GF-D8 (cell line): ENCODE results near the gene PARD3.
"Not testable (repeated sequence)": the region's sequence is repeated elsewhere in the genome, so short reads cannot be mapped to it uniquely, and the experiment has no call there.

ENCODE experiments used
- DNase-seq: peaks from one replicate; lab custom pipeline; 2025; lab: John Stamatoyannopoulos, UW

Gene PARD3

DNA sequence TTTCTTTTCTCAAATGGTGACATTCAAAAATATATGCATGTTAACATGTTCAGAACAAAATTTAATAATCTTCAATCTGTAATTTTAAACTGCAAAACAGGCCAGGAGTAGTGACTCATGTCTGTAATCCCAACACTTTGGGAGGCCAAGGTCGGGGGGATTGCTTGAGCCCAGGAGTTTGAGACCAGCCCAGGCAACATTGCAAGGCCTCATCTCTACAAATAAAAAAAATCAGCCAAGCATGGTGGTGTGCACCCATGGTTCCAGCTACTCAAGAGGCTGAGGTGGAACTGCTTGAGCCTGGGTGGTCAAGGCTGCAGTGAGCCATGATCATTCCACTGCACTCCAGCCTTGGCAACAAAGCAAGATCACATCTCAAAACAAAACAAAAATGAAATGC is 394.3 kb downstream of the PARD3 start:
- DNase-seq, result no peak

DNA sequence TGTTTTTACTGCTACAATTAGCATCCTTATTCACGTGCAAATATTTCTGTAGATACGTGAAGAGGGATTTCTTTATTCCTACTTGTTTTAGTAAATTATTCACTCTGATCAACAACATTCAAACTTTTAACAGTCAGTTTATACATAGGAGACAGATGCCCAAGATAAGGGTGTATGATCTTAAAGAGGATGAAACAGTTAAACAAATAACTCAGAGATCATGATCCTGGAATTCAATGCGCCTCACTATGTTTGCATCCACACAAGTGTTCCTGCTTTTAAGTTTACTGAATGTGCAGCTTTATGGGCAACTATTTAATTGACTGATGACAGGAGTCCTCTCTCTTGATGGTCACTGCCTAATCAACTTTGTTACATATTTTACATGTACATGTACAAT is 394.8 kb downstream of the PARD3 start:
- no peak for DNase-seq

DNA sequence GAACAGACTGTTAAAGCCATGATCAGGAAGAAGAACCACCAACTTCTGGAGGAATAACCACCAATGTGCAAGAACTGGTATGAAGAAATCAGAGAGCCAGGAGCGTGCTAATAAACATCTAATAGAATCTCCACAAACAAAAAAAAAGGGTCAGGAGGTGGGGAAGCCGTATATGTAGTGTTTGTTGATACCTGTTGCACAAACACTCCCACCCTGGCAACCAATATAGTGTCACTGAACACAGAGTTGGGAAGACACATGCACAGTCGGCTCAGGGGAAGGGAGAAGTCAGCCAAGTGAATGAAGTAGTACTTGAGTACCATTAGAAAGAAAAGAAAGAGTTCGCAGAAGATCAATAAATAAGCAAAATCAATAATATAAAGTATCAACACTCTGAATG is 400.1 kb downstream of the PARD3 start:
- no peak for DNase-seq

DNA sequence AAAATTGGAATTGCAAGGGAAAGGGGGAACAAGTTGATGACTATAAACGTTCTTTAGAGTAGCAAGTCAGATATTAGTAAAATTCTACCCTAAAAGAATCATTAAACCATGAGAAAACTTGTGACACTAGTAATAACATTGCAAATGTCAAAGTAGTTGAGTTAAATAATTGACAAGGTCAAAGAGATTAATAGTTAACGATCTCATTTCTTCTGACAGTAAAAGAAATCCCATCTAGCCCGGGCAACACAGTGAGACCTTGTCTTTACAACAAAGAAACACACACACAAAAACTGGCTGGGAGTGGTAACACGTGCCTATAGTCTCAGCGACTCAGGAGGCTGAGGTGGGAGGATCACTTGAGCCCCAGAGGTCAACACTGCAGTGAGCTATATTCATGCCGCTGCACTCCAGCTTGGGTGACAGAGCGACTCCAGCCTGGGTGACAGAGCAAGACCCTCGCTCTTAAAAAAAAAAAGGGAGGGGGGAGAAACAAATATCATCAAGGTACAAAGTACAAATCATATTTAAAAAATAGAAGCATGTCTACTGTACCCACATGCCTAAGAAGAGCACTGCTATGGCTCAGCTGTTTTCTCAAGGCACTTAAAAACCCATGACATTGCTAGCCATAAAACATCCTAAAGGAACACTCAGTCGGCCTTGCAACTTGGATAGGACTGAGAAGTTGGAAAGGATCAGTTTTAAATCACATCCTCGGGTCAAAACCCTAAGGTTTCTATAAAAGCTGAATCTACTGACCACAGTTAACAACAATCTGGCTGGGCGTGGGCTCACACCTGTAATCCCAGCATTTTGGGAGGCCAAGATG is 401.1 kb downstream of the PARD3 start:
- no peak for DNase-seq

DNA sequence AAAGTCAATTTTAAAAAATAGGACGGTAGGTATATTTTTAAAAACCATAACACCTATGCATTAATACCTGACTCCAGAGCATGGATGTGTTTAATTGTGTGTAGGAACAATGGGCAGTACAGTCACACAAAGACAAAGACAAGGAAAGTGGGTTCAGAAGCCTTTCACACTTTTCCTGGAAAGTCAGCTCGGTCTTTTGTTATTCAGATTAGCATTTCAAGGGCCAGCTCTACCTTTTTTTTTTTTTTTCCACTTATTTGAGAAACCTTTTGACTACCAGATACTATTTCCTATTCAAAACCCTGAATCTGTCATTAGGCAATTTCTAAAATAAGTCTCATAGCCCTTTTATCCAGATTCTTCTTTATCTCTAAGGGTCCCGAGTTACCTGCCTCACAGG is 401.9 kb downstream of the PARD3 start:
- no peak for DNase-seq

DNA sequence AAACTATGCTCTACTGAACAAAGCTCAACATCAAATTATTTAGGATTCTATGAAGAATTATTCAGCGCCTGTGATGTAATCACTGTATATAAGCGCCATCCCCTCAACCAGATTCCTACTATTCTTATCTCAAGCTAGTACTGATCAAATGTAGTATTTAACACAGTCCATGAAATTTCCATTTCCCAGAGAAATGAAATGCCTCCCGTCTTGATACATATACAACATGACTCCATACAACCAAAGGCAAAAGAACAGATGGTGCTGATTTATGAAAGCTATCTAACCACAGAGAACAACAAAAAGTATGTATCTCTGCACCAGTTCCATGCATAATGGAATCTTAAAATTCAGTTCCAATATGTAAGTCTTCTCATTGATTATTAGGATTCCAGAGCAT is 406.1 kb downstream of the PARD3 start:
- no peak for DNase-seq

DNA sequence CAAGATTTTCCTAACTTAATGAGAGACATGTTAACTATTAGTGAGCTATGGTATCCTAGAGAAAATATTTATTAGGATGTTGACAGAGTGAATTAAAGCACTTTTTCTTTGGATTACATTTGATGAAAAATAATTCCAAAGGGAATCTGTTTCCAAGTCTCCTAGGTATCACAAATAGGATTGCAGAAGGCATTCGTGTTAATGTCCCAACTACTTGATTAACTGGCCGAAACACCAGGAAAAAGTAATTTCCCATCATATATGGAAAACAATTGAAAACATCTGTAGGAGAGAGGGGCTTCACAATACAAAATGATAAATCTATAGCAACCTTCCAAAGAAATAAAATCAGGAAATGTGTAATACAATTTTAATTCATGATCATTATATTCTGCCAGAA is 406.7 kb downstream of the PARD3 start:
- DNase-seq, result no peak

DNA sequence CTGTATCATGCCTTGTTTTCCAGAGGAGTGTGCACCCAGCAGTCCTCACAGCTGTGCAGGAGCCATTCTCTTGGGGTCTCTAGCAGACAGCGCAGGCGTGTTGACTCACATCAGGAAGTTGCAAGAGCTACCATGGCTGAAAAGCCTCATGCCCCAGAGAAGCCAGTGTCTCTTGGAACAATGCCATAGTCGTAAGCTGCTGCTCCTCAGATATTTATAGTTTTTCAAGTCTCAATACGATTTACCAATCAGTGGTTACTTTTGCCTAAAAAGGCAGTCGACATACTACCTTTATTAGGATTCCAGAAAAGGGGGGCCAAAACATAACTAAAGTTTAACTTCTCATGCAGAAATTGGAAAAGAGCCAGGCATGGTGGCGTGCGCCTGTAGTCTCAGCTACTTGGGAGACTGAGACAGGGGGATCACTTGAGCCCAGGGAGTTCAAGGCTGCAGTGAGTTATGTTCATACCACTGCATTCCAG is 407.7 kb downstream of the PARD3 start:
- DNase-seq, result peak; percentile 28

DNA sequence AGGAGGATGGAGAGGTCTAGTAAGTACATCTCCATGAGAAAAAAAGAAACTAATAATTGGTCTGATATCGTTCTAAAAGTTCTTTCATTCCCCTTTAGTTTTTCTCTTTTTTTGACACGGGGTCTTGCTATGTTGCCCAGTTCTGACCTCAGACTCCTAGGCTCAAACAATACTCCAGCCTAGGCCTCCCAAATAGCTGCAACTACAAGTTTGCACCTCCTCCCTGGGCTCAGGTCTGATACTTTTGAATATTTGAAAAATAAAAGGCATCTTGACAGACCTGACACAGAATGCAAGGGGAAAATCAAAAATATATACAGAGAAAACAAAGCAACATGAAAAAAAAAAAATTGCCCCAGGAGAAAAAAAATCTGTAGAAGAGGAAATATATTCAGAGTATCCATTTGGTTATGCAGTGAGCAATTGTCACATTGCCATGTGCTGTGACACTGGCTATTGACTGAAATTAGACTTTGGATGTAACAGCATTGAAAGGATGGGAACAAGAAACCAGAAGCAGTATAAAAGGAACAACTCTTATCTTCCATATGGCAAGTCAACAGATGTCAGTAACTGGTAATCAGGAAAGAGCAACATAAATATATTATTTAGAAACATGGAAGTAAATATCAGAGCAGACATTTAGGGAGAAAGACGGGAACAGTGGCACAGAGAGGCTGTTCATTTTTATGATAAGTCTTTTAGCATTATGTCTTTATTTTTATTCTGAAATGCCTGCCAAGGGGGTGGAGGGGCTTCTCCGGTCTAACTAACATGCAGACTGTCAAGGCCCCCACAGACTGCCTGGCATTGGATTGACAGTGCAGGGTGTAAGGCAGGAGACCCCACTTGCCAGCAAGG is 408.4 kb downstream of the PARD3 start:
- no peak for DNase-seq

DNA sequence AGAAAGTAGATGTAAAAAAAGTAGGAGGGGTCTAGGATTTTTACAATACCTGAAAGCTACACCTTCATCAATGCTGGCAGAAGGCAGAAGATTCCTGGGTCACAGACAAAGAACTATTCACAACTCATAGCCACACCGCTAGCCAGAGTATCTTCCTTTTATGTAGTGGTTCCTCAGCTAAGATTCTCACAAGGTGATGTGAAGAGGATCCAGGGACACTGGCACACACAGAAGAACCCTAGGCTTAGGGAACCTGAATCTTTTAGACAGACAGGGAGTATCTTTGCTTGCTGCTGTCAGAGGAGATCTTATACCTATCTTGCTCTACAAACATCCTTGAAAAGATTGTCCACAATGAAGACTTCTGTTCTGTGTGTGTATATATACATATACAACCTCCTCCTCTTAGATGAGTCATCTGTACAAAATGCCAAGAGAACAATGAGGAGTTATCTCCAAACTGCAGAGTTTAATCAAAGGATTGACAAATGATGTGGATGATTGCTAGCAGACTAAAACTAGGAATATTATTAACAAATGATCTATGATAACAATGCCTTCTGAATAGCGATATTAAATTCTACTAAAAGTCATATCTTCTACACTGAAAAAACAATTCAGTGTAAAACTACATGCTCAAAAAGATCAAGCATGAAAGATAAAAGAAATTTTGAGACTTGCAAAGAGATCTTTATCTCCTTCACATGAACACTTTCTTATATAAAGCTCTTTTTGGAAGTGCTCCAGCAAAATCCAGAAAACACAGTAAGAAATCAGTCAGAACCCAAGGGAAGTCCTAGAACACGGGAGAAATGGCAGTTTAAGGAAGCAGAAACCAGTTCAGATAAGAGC is 409.3 kb downstream of the PARD3 start:
- DNase-seq, result no peak

DNA sequence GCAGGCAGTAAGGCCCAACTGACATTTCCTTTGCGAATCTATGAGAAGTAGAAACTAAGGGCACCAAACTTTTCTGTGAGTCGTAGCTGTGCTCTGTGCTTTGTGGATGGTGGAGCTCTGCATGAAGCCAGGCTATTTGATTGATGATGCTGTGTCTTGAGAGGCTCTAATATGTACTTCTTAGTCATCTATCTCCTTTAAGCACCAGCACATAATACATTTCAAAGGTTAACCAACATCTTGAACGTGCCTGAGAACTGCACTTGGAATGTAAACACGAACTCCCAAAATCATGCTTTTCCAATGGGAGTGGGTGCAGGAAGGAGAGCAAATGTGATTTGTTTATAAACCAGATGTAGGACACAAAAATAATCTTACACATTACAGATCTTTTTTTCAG is 411.6 kb downstream of the PARD3 start:
- DNase-seq, result no peak

DNA sequence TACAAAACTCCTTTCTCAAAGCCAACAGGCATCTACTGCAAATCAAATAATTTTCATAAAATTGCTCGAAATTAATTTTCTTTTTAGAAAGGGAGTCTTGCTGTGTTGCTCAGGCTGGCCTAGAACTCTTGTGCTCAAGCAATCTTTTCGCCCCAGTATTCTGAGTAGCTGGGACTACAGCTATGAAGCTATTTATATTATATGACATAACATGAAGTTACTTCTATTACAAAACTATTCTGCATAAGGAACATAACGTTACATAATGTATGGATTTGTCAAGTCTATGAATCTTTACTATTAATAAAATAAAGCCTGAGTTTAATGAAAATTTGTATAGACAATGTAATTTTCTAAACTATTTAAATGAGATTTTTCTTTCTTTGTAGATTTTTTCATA is 415.0 kb downstream of the PARD3 start:
- no peak for DNase-seq

DNA sequence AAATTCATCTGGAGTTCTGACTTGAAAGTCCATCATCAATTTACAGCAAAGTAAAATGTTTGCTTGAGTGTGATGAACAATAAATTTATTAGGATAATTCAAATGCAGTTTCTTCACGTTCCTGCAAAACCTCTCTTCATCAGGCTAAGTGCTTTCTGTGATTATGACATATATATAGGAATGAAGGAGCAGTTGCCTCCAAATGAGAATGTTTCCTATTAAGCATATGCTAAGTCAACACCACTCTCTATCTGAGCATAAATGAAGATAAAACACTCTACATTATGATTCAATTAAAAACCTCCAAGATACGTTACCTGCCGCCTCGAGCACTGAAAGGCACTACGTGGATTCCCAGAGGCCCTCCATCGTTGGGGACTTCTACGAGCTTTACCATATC is 416.1 kb downstream of the PARD3 start:
- DNase-seq, result no peak

DNA sequence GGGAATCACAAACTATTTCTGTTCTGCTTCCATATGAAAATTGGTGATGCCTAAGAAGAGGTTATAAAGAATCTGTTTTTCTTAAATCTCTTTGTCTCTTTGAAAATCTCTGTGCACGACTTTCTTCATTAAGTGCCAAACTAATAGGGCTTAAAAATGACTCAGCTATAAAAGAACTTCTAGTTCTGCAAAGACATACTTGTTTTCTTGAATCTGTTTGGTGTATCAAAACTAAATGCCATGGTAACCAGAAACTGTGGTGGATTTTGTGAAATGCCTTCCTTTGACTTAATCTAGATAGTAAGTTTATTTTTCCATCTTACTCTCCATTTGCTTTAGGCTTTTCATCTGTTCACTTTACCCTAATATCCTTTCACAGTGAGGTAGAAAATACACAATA is 417.8 kb downstream of the PARD3 start:
- DNase-seq, result no peak

DNA sequence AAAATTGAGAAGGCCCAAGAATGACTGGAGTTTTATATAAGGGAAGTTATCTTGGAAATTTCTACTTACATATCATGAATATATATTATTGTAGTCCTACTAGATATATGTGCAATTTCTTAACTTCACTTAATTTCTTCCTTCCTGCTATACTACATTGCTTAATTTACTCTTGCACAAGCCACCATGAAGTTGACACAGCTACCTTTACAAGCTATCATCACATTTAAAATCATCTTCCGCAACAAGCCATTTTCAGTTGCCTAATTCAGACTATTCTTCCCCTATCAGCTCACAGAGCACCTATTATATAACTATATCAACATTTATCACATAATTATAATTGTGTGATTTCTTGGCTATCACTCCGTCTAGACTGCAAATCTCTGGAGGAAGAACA is 418.4 kb downstream of the PARD3 start:
- DNase-seq, result peak; percentile 74

DNA sequence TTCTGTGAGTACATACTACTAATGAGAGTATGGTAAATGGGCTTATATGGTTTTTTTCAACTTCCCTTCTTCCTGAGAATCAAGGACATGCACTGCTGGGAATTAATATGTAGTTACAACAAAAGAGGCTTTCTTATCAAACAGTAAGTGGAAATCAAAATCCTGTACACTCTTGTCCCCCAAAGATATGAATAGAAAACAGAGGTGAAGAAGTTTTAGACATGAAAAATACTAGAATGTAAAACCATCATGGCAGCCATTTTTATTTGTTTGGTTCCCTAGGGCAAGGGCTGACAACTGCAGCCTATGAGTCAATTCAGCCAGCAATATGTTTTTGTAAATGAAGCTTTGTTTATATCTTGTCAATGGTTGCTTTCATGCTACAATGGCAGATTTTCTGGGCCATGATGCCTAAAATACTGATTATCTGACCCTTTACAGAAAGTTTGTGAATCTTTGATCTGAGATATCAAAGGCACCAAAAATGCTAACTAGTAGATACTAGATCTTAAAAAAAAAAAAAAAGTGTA is 422.4 kb downstream of the PARD3 start:
- no peak for DNase-seq

DNA sequence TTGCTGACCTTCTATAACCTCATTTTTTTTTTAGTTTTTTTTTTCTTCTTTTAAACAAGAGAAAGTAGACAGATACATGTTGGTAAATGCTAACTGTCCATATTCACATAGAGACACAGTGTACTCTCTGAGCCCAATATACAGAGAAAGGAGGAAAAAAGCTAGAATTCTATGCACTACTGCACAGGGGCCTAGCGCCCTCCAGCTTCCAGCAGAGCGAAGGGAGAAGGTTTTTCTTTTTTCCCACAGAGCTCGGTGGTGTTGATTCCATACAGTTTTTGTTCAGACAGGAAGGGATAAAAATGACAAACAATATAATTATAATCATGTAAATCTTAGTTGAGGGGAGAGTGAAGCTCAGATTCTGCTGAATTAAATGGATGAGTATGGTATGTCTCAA is 423.9 kb downstream of the PARD3 start:
- DNase-seq, result not testable (repeated sequence)

DNA sequence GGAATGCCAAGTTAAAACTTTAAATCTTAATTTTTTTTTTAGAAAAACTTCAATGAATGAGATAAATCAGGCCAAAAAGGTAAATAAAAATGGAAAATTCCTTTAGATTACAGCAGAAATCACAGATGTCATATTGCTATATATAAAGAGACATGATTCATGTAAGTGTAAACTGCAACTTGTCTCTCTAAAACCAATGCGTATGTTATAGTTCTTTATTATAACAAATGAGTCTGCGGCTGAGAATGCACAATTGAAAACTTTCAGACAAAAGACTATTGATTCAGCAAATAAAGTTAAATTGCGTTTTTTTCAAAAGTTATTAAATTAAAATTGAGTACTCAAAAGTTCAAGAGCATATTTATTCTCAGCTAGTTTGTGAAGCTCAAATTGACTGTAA is 425.3 kb downstream of the PARD3 start:
- DNase-seq, result no peak

DNA sequence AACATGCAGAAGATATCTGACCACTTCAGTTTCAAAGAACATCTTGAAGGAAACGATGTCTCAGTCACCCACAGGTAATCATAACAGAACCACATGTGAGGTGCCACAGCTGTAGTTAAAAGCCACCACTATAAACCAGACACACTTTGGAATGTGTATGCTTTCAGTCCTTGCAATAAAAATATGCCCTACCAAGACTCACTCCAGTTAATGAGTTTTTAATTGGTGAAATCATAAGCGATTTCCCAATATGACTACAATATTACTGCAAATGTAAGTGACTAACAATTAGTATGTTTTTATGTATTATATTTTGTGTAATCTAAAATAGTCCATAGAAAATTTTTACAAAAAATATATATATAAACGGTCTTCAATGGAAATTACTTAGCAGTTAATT is 428.2 kb downstream of the PARD3 start:
- no peak for DNase-seq

DNA sequence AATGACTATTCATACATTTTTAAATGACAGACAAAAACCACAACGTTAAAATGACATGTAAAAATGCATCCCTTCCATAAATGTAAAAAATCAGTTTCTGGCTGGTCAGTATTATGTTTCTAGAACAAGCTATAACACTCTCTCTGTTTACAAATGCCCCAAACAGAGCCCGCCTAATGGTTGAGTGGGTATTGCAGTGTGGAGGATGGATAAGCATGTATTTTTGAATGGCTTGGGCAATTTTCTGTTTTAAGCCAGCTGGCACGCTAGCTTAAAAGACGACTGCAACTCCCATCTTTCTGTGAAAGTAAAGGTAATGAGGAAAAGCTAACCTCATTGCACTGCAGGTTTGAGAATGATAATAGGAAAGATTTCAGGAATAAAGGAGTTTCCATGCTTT is 430.7 kb downstream of the PARD3 start:
- DNase-seq, result no peak

DNA sequence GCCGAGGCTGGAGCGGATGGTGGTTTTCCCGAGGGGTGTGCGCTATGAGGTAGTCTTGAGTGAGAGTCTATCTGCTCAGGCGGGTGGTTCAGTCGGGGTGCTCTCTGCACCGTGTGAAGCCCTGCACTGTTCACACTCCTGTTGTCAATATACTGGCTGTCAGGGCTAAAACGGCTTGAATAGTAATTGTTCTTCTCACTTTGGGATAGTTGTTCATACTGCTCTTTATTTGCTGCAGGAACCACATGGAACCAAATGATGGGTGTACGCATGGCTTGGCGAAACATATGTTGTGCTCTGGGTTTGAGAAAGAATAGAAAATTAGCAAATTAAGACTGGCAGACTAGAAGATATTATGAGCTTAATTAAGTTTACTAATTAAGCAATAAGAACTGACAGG is 432.5 kb downstream of the PARD3 start:
- no peak for DNase-seq

DNA sequence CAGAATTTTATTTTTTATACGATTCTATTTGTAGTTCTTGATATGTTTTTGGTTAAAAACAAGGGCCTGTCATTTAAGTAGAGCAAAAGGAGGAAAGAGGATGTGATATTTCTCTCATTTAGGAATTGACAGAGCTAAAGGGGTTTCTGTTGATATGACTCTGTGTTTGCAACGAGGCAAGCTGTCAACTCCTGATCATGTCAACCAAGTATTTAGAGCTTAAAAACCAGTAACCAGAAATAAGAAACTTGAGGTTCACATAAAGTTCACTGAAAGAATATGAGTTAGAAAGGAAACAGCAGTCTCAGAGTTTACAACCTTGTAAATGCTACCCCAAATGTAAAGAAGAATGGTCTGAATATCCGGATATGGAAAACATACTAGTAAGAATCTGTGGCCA is 434.2 kb downstream of the PARD3 start:
- no peak for DNase-seq
